Activated B cell treated with CpG ODN at 0.5 μM for 24 hours (primary cell): ENCODE results near the gene C3orf52. TPM values are rescaled to one million over a fixed set of nuclear protein-coding genes. Genes with fewer than 3 reads are reported as not detected.

Experiments
- ATAC-seq: fragments of 200-7000 bp; cut with Tn5 transposase; one replicate; pipeline ENCODE4 v1.10.0; 2021; ENCODE audit warnings: low read depth, mild to moderate bottlenecking, moderate library complexity
- CTCF ChIA-PET: fragments of 350-600 bp; sonication (Branson Sonifier 250); formaldehyde crosslinking; loops from one replicate; lab custom pipeline; 2021; ENCODE audit warnings: antibody characterized with exemption; lab: Charles Lee
- POLR2A ChIA-PET: fragments of 350-600 bp; sonication (Branson Sonifier 250); formaldehyde crosslinking; loops from one replicate; lab custom pipeline; 2021; ENCODE audit warnings: antibody characterized with exemption; lab: Charles Lee
- DNase-seq: peaks from one replicate; pipeline ENCODE4 v3.0.0; 2022
- H3K27ac Mint-ChIP-seq: one replicate; pipeline ENCODE4 v1.8.0; 2020; ENCODE audit warnings: mixed read lengths
- H3K27me3 Mint-ChIP-seq: one replicate; pipeline ENCODE4 v1.8.0; 2021; ENCODE audit warnings: mixed read lengths
- H3K36me3 Mint-ChIP-seq: one replicate; pipeline ENCODE4 v1.8.0; 2021; ENCODE audit warnings: low read depth, mixed read lengths
- H3K4me1 Mint-ChIP-seq: one replicate; pipeline ENCODE4 v1.8.0; 2021; ENCODE audit warnings: mixed read lengths
- H3K4me3 Mint-ChIP-seq: one replicate; pipeline ENCODE4 v1.8.0; 2020; ENCODE audit warnings: mild to moderate bottlenecking, mixed read lengths
- H3K9me3 Mint-ChIP-seq: one replicate; pipeline ENCODE4 v1.8.0; 2020; ENCODE audit warnings: mixed read lengths
- intact Hi-C: fragments of 100-400 bp; cut with micrococcal nuclease; formaldehyde crosslinking; loops from one replicate; pipeline ENCODE4 v1.15.1; 2024
- total RNA-seq: library from RNA; stranded (reverse); gene quantifications from 2 replicates; pipeline ENCODE4 v1.2.3, GENCODE V29; 2022
- TF ChIP-seq, protein P1 (sequence below): fragments of 200-600 bp; IDR thresholded peaks from one replicate; pipeline ENCODE4 v1.8.0; 2022; ENCODE audit warnings: antibody characterized with exemption, mild to moderate bottlenecking

C3orf52 gene
- total RNA-seq, 1 donor from 2014 or later: 1.4 TPM

DNA sequence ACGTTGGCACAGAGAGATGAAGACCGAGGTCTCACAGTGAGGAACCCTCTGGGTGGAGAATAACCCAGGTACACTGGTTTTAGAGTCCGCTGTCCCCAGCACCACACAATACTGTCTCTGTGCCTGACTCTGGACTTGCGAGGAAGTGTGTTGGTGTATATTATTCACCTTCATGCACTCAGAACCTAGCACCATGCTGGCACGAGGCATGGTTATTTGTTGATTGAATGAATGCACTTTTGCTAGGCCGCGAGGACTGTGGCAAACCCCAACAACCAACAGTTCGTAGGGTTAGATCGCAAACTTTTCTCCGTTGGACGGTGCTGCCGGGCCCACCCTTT lies 484 bp upstream of the C3orf52 start:
- POLR2A ChIA-PET: no interaction called here
- TF ChIP-seq, protein P1, sequence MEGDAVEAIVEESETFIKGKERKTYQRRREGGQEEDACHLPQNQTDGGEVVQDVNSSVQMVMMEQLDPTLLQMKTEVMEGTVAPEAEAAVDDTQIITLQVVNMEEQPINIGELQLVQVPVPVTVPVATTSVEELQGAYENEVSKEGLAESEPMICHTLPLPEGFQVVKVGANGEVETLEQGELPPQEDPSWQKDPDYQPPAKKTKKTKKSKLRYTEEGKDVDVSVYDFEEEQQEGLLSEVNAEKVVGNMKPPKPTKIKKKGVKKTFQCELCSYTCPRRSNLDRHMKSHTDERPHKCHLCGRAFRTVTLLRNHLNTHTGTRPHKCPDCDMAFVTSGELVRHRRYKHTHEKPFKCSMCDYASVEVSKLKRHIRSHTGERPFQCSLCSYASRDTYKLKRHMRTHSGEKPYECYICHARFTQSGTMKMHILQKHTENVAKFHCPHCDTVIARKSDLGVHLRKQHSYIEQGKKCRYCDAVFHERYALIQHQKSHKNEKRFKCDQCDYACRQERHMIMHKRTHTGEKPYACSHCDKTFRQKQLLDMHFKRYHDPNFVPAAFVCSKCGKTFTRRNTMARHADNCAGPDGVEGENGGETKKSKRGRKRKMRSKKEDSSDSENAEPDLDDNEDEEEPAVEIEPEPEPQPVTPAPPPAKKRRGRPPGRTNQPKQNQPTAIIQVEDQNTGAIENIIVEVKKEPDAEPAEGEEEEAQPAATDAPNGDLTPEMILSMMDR: no peak
- Mint-ChIP-seq H3K27ac (no peak overlapping the region), H3K36me3 (no peaks in the 10 kb centered on the region), H3K27me3 (peaks cover 19% of the 10 kb centered on the region), H3K4me1 (peaks cover 18% of the 10 kb centered on the region), H3K4me3 (peak overlapping the region; percentile 83), H3K9me3 (no peaks in the 10 kb centered on the region)
- intact Hi-C loops: no loop called here
- CTCF ChIA-PET: no interaction called here
- ATAC-seq: no peak
- DNase-seq: no peak

DNA sequence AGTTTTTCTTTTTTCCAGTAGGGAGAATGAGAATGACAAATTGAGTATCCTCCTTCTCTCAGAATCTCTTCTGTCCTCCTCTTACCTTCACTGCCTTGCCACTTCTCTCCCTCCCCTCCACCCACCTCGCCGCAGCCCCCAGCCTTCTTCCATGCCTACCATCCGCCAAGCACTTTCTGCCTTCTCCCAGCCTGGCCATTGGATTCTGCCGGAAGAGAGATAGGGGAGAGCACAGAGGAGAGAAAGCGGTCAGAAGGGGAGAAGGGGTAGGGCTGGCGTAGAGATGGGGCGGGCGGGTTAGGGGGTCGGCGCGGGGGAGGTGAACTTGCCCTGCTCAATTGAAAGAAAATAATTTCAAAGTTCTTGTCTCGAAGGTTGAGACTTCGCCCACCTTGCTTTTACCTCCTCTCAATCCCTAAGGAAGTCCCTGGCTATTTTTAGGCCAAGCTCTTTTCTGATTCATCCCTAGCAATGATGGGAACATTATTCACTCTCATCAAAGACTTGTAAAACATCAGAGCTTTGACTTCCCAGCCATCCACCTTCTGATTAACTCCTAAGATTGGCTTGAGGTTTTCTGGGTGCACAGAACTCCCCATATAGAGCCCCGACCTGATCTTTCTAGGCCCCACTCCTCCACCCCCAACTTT lies 811 bp downstream of the C3orf52 start:
- Mint-ChIP-seq H3K27me3 (peaks cover 21% of the 10 kb centered on the region), H3K36me3 (no peaks in the 10 kb centered on the region), H3K9me3 (no peaks in the 10 kb centered on the region), H3K4me1 (peaks cover 26% of the 10 kb centered on the region), H3K27ac (no peak overlapping the region), H3K4me3 (peak overlapping the region; percentile 83)
- intact Hi-C loops: no loop called here
- CTCF ChIA-PET: no interaction called here
- ATAC-seq: no peak
- POLR2A ChIA-PET: interaction anchor here (0.6 to 0.7 kb wide), 3 partner anchors 8 to 270 kb away, joined by 3 read pairs; no protein-coding TSS in a partner anchor
- TF ChIP-seq, protein P1: no peak
- DNase-seq: no peak

DNA sequence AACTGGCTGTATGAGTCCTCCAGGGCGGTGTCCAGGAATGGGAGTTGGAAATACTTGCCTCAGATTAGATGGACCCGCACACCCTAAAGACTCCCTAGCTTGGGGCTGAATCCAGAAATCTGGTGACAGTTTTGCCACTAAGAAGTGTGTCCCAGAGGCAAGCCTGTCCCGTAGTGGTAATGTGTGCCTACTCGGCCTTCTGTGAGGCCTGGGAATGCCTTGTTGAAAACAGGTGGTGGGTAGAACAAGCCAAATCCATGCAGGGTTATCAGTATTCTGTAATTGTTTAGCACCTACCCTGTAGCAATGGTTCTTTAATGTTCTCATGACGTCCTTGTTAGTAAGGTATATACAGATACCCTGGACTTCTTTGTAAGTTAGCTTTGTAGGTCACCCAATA lies 1.6 kb downstream of the C3orf52 start:
- H3K27me3 Mint-ChIP-seq: peaks cover 21% of the 10 kb centered on the region
- no peak for ATAC-seq
- no peak overlapping the region for H3K4me3 Mint-ChIP-seq
- H3K9me3 Mint-ChIP-seq: no peaks in the 10 kb centered on the region
- DNase-seq: no peak
- no peak overlapping the region for H3K27ac Mint-ChIP-seq
- ChIA-PET CTCF (no interaction called here), POLR2A (no interaction called here)
- intact Hi-C loops: no loop called here
- H3K4me1 Mint-ChIP-seq: peaks cover 32% of the 10 kb centered on the region
- TF ChIP-seq, protein P1: no peak
- H3K36me3 Mint-ChIP-seq: no peaks in the 10 kb centered on the region

DNA sequence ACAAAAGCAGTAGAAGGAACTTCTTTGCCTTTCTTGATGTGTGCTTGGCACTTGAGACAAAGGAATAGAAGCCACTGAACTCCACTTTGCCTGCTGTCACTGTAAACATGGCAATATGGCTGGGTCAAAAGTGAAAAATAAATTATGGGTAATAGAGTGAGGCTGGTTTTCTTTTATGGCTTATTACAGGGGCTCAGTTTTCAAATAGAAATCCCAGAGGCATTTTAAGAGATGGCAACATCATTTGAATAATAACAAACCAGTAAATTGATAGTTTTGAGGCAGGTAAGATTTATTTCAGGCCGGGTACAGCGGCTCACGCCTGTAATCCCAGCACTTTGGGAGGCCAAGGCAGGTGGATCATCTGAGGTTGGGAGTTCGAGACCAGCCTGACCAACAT lies 2.8 kb downstream of the C3orf52 start:
- H3K4me1 Mint-ChIP-seq: peaks cover 40% of the 10 kb centered on the region
- intact Hi-C loops: no loop called here
- ATAC-seq: no peak
- no peak for DNase-seq
- TF ChIP-seq, protein P1: no peak
- H3K27me3 Mint-ChIP-seq: peaks cover 21% of the 10 kb centered on the region
- no peak overlapping the region for H3K27ac Mint-ChIP-seq
- no peak overlapping the region for H3K4me3 Mint-ChIP-seq
- H3K36me3 Mint-ChIP-seq: no peaks in the 10 kb centered on the region
- ChIA-PET POLR2A (no interaction called here), CTCF (no interaction called here)
- no peaks in the 10 kb centered on the region for H3K9me3 Mint-ChIP-seq

DNA sequence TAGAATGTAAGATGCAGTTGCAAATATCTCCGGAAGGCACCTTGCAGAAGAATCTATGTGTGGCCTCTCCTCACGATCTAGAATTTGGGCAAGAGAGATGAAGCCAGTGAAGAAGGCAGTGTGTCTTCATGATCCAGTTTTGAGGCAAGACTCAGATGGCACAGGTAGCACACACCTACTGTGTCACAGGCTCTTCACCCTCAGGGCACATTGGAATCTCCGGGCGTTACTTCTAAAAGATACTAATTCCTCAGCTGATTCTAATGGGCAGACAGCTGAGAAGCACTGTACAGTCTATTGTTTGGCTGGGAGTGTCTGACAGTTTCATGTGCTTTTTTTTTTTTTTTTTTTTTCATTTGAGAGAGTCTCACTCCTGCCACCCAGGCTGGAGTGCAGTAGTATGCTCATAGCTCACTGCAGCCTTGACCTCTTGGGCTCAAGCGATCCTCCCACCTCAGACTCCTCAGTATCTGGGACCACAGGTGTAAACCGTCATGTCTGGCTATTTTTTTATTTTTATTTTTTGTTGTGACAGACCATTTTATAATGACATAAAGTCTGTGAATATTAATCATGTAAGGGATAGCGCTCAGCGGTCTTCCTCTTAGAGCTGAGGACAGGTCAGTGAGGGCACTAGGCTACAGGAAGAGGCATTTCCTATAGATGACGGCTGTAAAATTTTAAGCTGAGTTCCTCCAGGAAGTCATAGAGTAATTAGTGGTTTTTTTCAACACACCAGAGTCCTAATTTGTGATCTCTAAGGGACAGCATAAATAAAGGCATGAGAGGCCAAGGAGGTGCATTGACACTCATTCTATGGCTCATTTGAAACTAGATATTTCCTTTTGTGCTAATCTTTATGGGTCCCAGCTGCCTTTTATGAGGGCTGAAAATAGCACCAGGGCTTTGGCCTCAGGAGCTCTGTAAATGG lies 4.0 kb downstream of the C3orf52 start:
- TF ChIP-seq, protein P1: no peak

More for the DNA sequence above, 4.0 kb downstream of the C3orf52 start:
- ChIA-PET CTCF (no interaction called here), POLR2A (no interaction called here)
- Mint-ChIP-seq H3K4me1 (peaks cover 40% of the 10 kb centered on the region), H3K27me3 (peaks cover 21% of the 10 kb centered on the region), H3K4me3 (no peak overlapping the region), H3K9me3 (no peaks in the 10 kb centered on the region), H3K36me3 (no peaks in the 10 kb centered on the region), H3K27ac (no peak overlapping the region)
- no peak for DNase-seq
- ATAC-seq: no peak
- intact Hi-C loops: no loop called here
